HepG2 (cell line): ENCODE data around the gene KIAA2012. TPM values are rescaled to one million over a fixed set of nuclear protein-coding genes. Genes with fewer than 3 reads are reported as not detected.

Experiments used
- ARID3A ChIP-seq: IDR thresholded peaks from 2 replicates; pipeline ENCODE4 v1.6.1; 2012; ENCODE audit warnings: low read depth, low read length, improper control_type of control experiment
- BATF2 ChIP-seq: sonication (generic); formaldehyde crosslinking; IDR thresholded peaks from 2 replicates; pipeline ENCODE4 v1.8.0; 2022; ENCODE audit warnings: mild to moderate bottlenecking, missing genetic modification reagents, moderate library complexity
- FOXJ3 ChIP-seq: sonication (generic); formaldehyde crosslinking; IDR thresholded peaks from 2 replicates; pipeline ENCODE4 v1.4.0; 2020; ENCODE audit warnings: missing genetic modification reagents, mild to moderate bottlenecking, borderline replicate concordance
- FOXK1 ChIP-seq: sonication (generic); formaldehyde crosslinking; IDR thresholded peaks from 2 replicates; pipeline ENCODE4 v1.4.0; 2020; ENCODE audit warnings: low read depth, missing genetic modification reagents, borderline replicate concordance
- LRRFIP1 ChIP-seq: sonication (generic); formaldehyde crosslinking; conservative IDR thresholded peaks from 2 replicates; pipeline ENCODE4 v1.4.0; 2020; ENCODE audit warnings: missing genetic modification reagents
- NFKB2 ChIP-seq: sonication (generic); formaldehyde crosslinking; IDR thresholded peaks from 2 replicates; pipeline ENCODE4 v1.4.0; 2020; ENCODE audit warnings: missing genetic modification reagents, borderline replicate concordance
- NRL ChIP-seq: sonication (generic); formaldehyde crosslinking; IDR thresholded peaks from 2 replicates; pipeline ENCODE4 v1.5.0; 2020; ENCODE audit warnings: missing genetic modification reagents, mild to moderate bottlenecking, moderate library complexity, borderline replicate concordance
- POLR2AphosphoS2 ChIP-seq: IDR thresholded peaks from 2 replicates; pipeline ENCODE4 v1.6.1; 2011; ENCODE audit warnings: low read depth, low read length, improper control_type of control experiment
- THYN1 ChIP-seq: sonication (generic); formaldehyde crosslinking; IDR thresholded peaks from 2 replicates; pipeline ENCODE4 v1.8.1; 2023; ENCODE audit warnings: low read depth, mild to moderate bottlenecking, moderate library complexity, missing genetic modification reagents, borderline replicate concordance
- UBTF ChIP-seq: sonication (generic); formaldehyde crosslinking; IDR thresholded peaks from 2 replicates; pipeline ENCODE4 v1.4.0; 2020; ENCODE audit warnings: mild to moderate bottlenecking, missing genetic modification reagents
- polyA plus RNA-seq, 8 experiments: library from polyadenylated mRNA; depleted of rRNA in 3 of 8; stranded (reverse) in 7 of 8; unstranded in 1 of 8; fragments of >200 nt; fragmentation: Illumina TruSeq in 4 of 8; extraction: Trizol in 4 of 8; gene quantifications; 2 replicates each; pipeline versions ENCODE4 v1.2.1 to v1.2.3, GENCODE V29; 2011 to 2016; ENCODE audit warnings: low read depth in 4 of 8, missing spikeins in 1 of 8, mixed read lengths in 1 of 8; ENCODE audit not compliant: insufficient read depth in 1 of 8
- total RNA-seq, 5 experiments: library from RNA; depleted of rRNA; stranded (reverse); fragments of >200 nt; fragmentation: Illumina TruSeq; extraction: Trizol; gene quantifications; 2 replicates each; pipeline ENCODE4 v1.2.3, GENCODE V29; 2016; ENCODE audit warnings: low read depth in 1 of 5
- TF ChIP-seq, protein P1 (sequence below): sonication (generic); formaldehyde crosslinking; IDR thresholded peaks from 2 replicates; pipeline ENCODE4 v1.4.0; 2020; ENCODE audit warnings: missing genetic modification reagents, borderline replicate concordance
- TF ChIP-seq, protein P2 (sequence below): sonication (generic); formaldehyde crosslinking; IDR thresholded peaks from 2 replicates; pipeline ENCODE4 v1.9.0; 2021; ENCODE audit warnings: missing genetic modification reagents, mild to moderate bottlenecking, borderline replicate concordance
- TF ChIP-seq, protein P3 (sequence below): sonication (generic); formaldehyde crosslinking; IDR thresholded peaks from 2 replicates; pipeline ENCODE4 v1.4.0; 2020; ENCODE audit warnings: missing genetic modification reagents

The KIAA2012 gene
- total and polyA plus RNA-seq, 2 of the 13 experiments (the other 11 are each of a cell fraction or from before 2014, with no cell fraction given) = not detected

- TF ChIP-seq, protein P1, sequence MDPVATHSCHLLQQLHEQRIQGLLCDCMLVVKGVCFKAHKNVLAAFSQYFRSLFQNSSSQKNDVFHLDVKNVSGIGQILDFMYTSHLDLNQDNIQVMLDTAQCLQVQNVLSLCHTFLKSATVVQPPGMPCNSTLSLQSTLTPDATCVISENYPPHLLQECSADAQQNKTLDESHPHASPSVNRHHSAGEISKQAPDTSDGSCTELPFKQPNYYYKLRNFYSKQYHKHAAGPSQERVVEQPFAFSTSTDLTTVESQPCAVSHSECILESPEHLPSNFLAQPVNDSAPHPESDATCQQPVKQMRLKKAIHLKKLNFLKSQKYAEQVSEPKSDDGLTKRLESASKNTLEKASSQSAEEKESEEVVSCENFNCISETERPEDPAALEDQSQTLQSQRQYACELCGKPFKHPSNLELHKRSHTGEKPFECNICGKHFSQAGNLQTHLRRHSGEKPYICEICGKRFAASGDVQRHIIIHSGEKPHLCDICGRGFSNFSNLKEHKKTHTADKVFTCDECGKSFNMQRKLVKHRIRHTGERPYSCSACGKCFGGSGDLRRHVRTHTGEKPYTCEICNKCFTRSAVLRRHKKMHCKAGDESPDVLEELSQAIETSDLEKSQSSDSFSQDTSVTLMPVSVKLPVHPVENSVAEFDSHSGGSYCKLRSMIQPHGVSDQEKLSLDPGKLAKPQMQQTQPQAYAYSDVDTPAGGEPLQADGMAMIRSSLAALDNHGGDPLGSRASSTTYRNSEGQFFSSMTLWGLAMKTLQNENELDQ (CRISPR knock-in tag) = no peak
- TF ChIP-seq FOXK1 (CRISPR knock-in tag) = no peak
- TF ChIP-seq BATF2 (CRISPR knock-in tag) = no peak
- TF ChIP-seq POLR2AphosphoS2 = no peak
- peak; percentile 32; the same call in 1 of the 2 replicates for TF ChIP-seq UBTF (CRISPR knock-in tag)
- TF ChIP-seq LRRFIP1 = no peak
- TF ChIP-seq NRL = no peak
- TF ChIP-seq NFKB2 = peak; percentile 38; the same call in 1 of the 2 replicates
- TF ChIP-seq, protein P2, sequence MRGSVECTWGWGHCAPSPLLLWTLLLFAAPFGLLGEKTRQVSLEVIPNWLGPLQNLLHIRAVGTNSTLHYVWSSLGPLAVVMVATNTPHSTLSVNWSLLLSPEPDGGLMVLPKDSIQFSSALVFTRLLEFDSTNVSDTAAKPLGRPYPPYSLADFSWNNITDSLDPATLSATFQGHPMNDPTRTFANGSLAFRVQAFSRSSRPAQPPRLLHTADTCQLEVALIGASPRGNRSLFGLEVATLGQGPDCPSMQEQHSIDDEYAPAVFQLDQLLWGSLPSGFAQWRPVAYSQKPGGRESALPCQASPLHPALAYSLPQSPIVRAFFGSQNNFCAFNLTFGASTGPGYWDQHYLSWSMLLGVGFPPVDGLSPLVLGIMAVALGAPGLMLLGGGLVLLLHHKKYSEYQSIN (CRISPR knock-in tag) = no peak
- TF ChIP-seq FOXJ3 = no peak
- TF ChIP-seq, protein P3, sequence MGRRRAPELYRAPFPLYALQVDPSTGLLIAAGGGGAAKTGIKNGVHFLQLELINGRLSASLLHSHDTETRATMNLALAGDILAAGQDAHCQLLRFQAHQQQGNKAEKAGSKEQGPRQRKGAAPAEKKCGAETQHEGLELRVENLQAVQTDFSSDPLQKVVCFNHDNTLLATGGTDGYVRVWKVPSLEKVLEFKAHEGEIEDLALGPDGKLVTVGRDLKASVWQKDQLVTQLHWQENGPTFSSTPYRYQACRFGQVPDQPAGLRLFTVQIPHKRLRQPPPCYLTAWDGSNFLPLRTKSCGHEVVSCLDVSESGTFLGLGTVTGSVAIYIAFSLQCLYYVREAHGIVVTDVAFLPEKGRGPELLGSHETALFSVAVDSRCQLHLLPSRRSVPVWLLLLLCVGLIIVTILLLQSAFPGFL (CRISPR knock-in tag) = no peak
- TF ChIP-seq ARID3A = no peak
- no peak for TF ChIP-seq THYN1 (CRISPR knock-in tag)
Measured at GRCh38 chr2:202034249-202035088, 38.6 kb upstream of the KIAA2012 start (continued).
